ENCODE measurements around the gene RIT2.

GRCh38 chr18:42743373-42744138 is 371.9 kb downstream of the RIT2 start:
- TF ChIP-seq POLR2A (IDR thresholded peaks at IDR 0.05) (no peak), CTCF (IDR thresholded peaks at IDR 0.05) (no peak)

Measured in Peyer's patch (tissue), 4 donors.